Naive thymus-derived CD4-positive, alpha-beta T cell (primary cell): ENCODE data around the gene AFTPH. TPM values are rescaled to one million over a fixed set of nuclear protein-coding genes. Genes with fewer than 3 reads are reported as not detected.

Source experiments
- ATAC-seq: fragments of 150-1000 bp; cut with Tn5 transposase; 2 replicates; pipeline ENCODE4 v1.10.0; 2021; ENCODE audit warnings: mild to moderate bottlenecking, moderate library complexity
- CTCF ChIA-PET: fragments of 350-600 bp; sonication (Branson Sonifier 250); formaldehyde crosslinking; loops from one replicate; lab custom pipeline; 2021; ENCODE audit warnings: antibody characterized with exemption; lab: Charles Lee
- POLR2A ChIA-PET: fragments of 350-600 bp; sonication (Branson Sonifier 250); formaldehyde crosslinking; loops from one replicate; lab custom pipeline; 2021; ENCODE audit warnings: antibody characterized with exemption, inconsistent platforms; lab: Charles Lee
- DNase-seq, 9 donors: peaks; one replicate each; pipeline versions ENCODE4 v3.0.0 to v3.0.0-alpha.2; 2020 to 2022; ENCODE audit warnings: mixed read lengths in 1 of 9
- H3K27ac ChIP-seq: one replicate; pipeline ENCODE4 v1.7.0; 2013; ENCODE audit warnings: mild to moderate bottlenecking, low read depth, low read length, moderate library complexity
- H3K27me3 ChIP-seq, 2 donors: one replicate each; pipeline ENCODE4 v1.7.0; 2013; ENCODE audit warnings: low read length in 2 of 2, mild to moderate bottlenecking in 2 of 2, moderate library complexity in 2 of 2; ENCODE audit not compliant: control insufficient read depth in 2 of 2, insufficient read depth in 2 of 2
- H3K36me3 ChIP-seq, 3 experiments: 1 replicate in 2 of 3; 2 replicates in 1 of 3; pipeline ENCODE4 v1.7.0; 2013; ENCODE audit warnings: low read length in 3 of 3, mild to moderate bottlenecking in 3 of 3, moderate library complexity in 1 of 3; ENCODE audit not compliant: insufficient read depth in 3 of 3, control insufficient read depth in 2 of 3
- H3K4me1 ChIP-seq, 2 donors: one replicate each; pipeline ENCODE4 v1.7.0; 2013; ENCODE audit warnings: low read length in 2 of 2, mild to moderate bottlenecking in 2 of 2, moderate library complexity in 1 of 2; ENCODE audit not compliant: control insufficient read depth in 2 of 2, insufficient read depth in 2 of 2
- H3K4me3 ChIP-seq: 2 replicates; pipeline ENCODE4 v1.7.0; 2013; ENCODE audit warnings: mild to moderate bottlenecking, low read length
- H3K9me3 ChIP-seq, 3 experiments: 1 replicate in 2 of 3; 2 replicates in 1 of 3; pipeline ENCODE4 v1.7.0; 2013; ENCODE audit warnings: low read length in 3 of 3; ENCODE audit not compliant: control insufficient read depth in 2 of 3
- H3K27ac Mint-ChIP-seq, 9 donors: one replicate each; pipeline ENCODE4 v1.8.0; 2020 to 2022; ENCODE audit warnings: mixed read lengths in 9 of 9, mild to moderate bottlenecking in 8 of 9, moderate library complexity in 5 of 9, inconsistent platforms in 2 of 9
- H3K27me3 Mint-ChIP-seq, 5 donors: one replicate each; pipeline ENCODE4 v1.8.0; 2021 to 2022; ENCODE audit warnings: mixed read lengths in 5 of 5, mild to moderate bottlenecking in 1 of 5
- H3K36me3 Mint-ChIP-seq, 5 donors: one replicate each; pipeline ENCODE4 v1.8.0; 2020 to 2022; ENCODE audit warnings: mixed read lengths in 5 of 5, mild to moderate bottlenecking in 3 of 5, inconsistent platforms in 1 of 5
- H3K4me1 Mint-ChIP-seq, 7 donors: one replicate each; pipeline ENCODE4 v1.8.0; 2020 to 2022; ENCODE audit warnings: mixed read lengths in 7 of 7, mild to moderate bottlenecking in 3 of 7, inconsistent platforms in 1 of 7
- H3K4me3 Mint-ChIP-seq, 10 donors: one replicate each; pipeline ENCODE4 v1.8.0; 2020 to 2022; ENCODE audit warnings: mild to moderate bottlenecking in 10 of 10, mixed read lengths in 10 of 10, moderate library complexity in 6 of 10, inconsistent platforms in 2 of 10
- H3K9me3 Mint-ChIP-seq, 11 donors: one replicate each; pipeline ENCODE4 v1.8.0; 2020 to 2022; ENCODE audit warnings: mixed read lengths in 11 of 11, mild to moderate bottlenecking in 4 of 11, inconsistent platforms in 1 of 11, moderate library complexity in 1 of 11
- intact Hi-C, 2 donors: fragments of 100-400 bp; cut with micrococcal nuclease; formaldehyde crosslinking; loops; one replicate each; pipeline ENCODE4 v1.15.1; 2023
- polyA plus RNA-seq, 2 donors: library from polyadenylated mRNA; unstranded; fragments of 300-500 nt; fragmentation: Illumina TruSeq; gene quantifications; one replicate each; pipeline ENCODE4 v1.2.3, GENCODE V29; 2021
- total RNA-seq, 6 experiments: library from RNA in 5 of 6; stranded (reverse) in 5 of 6; gene quantifications; 1 replicate in 5 of 6; 2 replicates in 1 of 6; pipeline ENCODE4 v1.2.3 and lab custom pipeline; 2021 to 2026

The AFTPH gene
- total RNA-seq (10 to 100 TPM; 25.2 to 46.2 (median 37.0) TPM), polyA plus RNA-seq (10 to 100 TPM; 19.7 to 25.9 TPM), total RNA-seq (lab: John Stamatoyannopoulos, UW) (75.9 reads per million, percentile 79 among the genes with 10 or more reads in this experiment)

GRCh38 chr2:64523666-64524603 lies at the start of gene AFTPH:
Gene AFTPH, plus strand, starts transcription at chr2:64524328. Its CDS starts 27,147 bp downstream, at chr2:64551475.
- ChIA-PET CTCF (interaction anchor here (0.8 to 3.7 kb wide), 19 partner anchors 9 to 475 kb away, joined by 3 to 49 read pairs (median 6); partner anchors contain the start of gene SERTAD2), POLR2A (interaction anchor here (0.5 to 2.9 kb wide), 22 partner anchors 10 to 703 kb away, joined by 3 to 36 read pairs (median 3); partner anchors contain the start of genes ACTR2, RAB1A and SERTAD2)
- intact Hi-C loops, result loop anchor here (1.0 to 10.0 kb wide), 26 partner anchors 10 to 1819 kb away; partner anchors contain the start of genes ACTR2 (in 2 of the 2), CEP68 (in 2 of the 2), PELI1 (in 2 of the 2) and RAB1A (in 2 of the 2)
- peak; percentile 98 for ATAC-seq
- no peaks in the 10 kb centered on the region for H3K27me3 ChIP-seq
- H3K4me3 Mint-ChIP-seq, result peak within 1 kb of the TSS; percentile 94 to 100 (median 99)
- H3K9me3 ChIP-seq, result no peaks in the 10 kb centered on the region
- H3K4me3 ChIP-seq, result peak within 1 kb of the TSS; percentile 99
- H3K9me3 Mint-ChIP-seq, result peaks cover 0 to 2% (median 0%) of the 10 kb centered on the region in 11 donors
- peaks cover 0 to 8% (median 0%) of the 10 kb centered on the region in 3 experiments for H3K36me3 ChIP-seq
- DNase-seq, result peak; percentile 96 to 100 (median 99)
- peaks cover 0 to 12% (median 0%) of the 10 kb centered on the region in 5 donors for H3K36me3 Mint-ChIP-seq
- H3K27me3 Mint-ChIP-seq, result peaks cover 0 to 12% (median 0%) of the 10 kb centered on the region in 5 donors
- peaks cover 10 to 51% (median 43%) of the 10 kb centered on the region in 7 donors for H3K4me1 Mint-ChIP-seq
- peak within 1 kb of the TSS; percentile 85 for H3K27ac ChIP-seq
- H3K27ac Mint-ChIP-seq, result peak within 1 kb of the TSS; percentile 93 to 99 (median 99)
- H3K4me1 ChIP-seq, result peaks cover 22 to 25% of the 10 kb centered on the region in 2 donors

GRCh38 chr2:64474636-64475035 lies 49.5 kb upstream of the AFTPH start:
- no peak overlapping the region for H3K27ac ChIP-seq
- POLR2A ChIA-PET, result no interaction called here
- no peaks in the 10 kb centered on the region for H3K36me3 ChIP-seq
- H3K27ac Mint-ChIP-seq, result no peak overlapping the region
- ATAC-seq, result no peak
- no peaks in the 10 kb centered on the region for H3K9me3 ChIP-seq
- H3K36me3 Mint-ChIP-seq, result no peaks in the 10 kb centered on the region
- no peak for DNase-seq
- no peak overlapping the region for H3K4me3 ChIP-seq
- H3K4me3 Mint-ChIP-seq, result no peak overlapping the region
- H3K9me3 Mint-ChIP-seq, result no peaks in the 10 kb centered on the region
- no peaks in the 10 kb centered on the region for H3K4me1 ChIP-seq
- H3K27me3 Mint-ChIP-seq, result peaks cover 0 to 9% (median 0%) of the 10 kb centered on the region in 5 donors
- CTCF ChIA-PET, result interaction anchor here (1.9 kb wide), 1 partner anchor 13 kb away, joined by 5 read pairs; no protein-coding TSS in a partner anchor
- H3K27me3 ChIP-seq, result no peaks in the 10 kb centered on the region
- H3K4me1 Mint-ChIP-seq, result peaks cover 5 to 31% (median 9%) of the 10 kb centered on the region in 7 donors
- intact Hi-C loops, result no loop called here

DNA sequence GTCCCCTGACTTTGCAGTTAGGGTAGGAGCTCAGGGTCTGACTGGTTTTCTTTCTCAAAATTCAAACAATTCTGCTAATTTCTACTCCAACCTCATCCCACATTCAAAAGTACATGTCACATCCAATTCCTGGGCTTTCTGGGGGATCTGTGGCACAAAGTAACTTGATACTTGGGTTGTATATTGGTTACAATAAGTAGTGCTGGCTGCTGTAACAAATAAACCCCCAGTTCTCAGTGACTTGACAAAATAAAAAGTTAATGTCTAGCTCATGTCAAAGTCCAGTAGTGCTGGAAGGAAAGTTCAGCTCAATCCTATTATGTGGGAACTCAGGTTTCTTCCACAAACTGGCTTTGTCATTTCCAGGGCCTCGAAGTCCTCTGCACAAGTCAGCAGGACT lies 47.1 kb upstream of the AFTPH start:
- ChIA-PET POLR2A (interaction anchor here (0.6 kb wide), 1 partner anchor 8 kb away, joined by 3 read pairs; no protein-coding TSS in a partner anchor), CTCF (interaction anchor here (1.0 kb wide), 1 partner anchor 11 kb away, joined by 8 read pairs; no protein-coding TSS in a partner anchor)
- H3K4me1 ChIP-seq, result no peaks in the 10 kb centered on the region
- no peaks in the 10 kb centered on the region for H3K27me3 ChIP-seq
- no peaks in the 10 kb centered on the region for H3K9me3 Mint-ChIP-seq
- H3K9me3 ChIP-seq, result no peaks in the 10 kb centered on the region
- H3K27ac Mint-ChIP-seq, result no peak overlapping the region
- peaks cover 5 to 39% (median 9%) of the 10 kb centered on the region in 7 donors for H3K4me1 Mint-ChIP-seq
- no peak overlapping the region for H3K4me3 Mint-ChIP-seq
- no peaks in the 10 kb centered on the region for H3K36me3 Mint-ChIP-seq
- H3K27ac ChIP-seq, result no peak overlapping the region
- no peaks in the 10 kb centered on the region for H3K36me3 ChIP-seq
- DNase-seq (no peak), ATAC-seq (no peak)
- peaks cover 0 to 7% (median 0%) of the 10 kb centered on the region in 5 donors for H3K27me3 Mint-ChIP-seq
- H3K4me3 ChIP-seq, result no peak overlapping the region
- intact Hi-C loops, result no loop called here

DNA sequence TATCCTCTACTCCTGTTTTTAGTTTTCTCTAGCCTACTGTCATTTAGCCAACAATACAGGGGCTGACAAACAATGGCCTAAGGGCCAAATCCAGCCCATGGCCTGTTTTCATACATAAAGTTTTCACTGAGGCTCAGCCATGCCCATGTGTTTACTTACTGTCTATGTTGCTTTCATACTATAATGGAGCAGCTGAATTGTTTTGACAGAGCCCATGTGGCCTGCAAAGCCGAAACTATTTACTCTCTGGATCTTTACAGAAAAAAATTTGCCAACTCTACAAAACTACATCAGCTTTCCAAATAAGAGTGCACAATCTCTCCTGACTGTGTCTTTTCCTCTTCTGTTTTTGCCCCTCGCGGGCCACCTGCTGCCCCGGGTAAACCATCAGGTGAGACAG lies 46.1 kb upstream of the AFTPH start:
- H3K4me1 ChIP-seq, result no peaks in the 10 kb centered on the region
- DNase-seq (no peak), ATAC-seq (no peak)
- Mint-ChIP-seq H3K27ac (no peak overlapping the region), H3K9me3 (no peaks in the 10 kb centered on the region), H3K4me3 (no peak overlapping the region), H3K4me1 (peaks cover 5 to 42% (median 9%) of the 10 kb centered on the region in 7 donors), H3K36me3 (no peaks in the 10 kb centered on the region), H3K27me3 (peaks cover 0 to 6% (median 0%) of the 10 kb centered on the region in 5 donors)
- no peaks in the 10 kb centered on the region for H3K9me3 ChIP-seq
- ChIA-PET POLR2A (no interaction called here), CTCF (no interaction called here)
- no peak overlapping the region for H3K27ac ChIP-seq
- no peaks in the 10 kb centered on the region for H3K36me3 ChIP-seq
- intact Hi-C loops, result no loop called here
- H3K27me3 ChIP-seq, result no peaks in the 10 kb centered on the region
- no peak overlapping the region for H3K4me3 ChIP-seq

- no peak overlapping the region for H3K4me3 ChIP-seq
- ATAC-seq (no peak), DNase-seq (peak in 1 of 9 donors; percentile 25)
- Mint-ChIP-seq H3K4me3 (peak overlapping the region in 1 of 10 donors; percentile 38), H3K36me3 (no peaks in the 10 kb centered on the region), H3K27ac (no peak overlapping the region), H3K4me1 (peaks cover 5 to 42% (median 9%) of the 10 kb centered on the region in 7 donors), H3K9me3 (no peaks in the 10 kb centered on the region), H3K27me3 (peaks cover 0 to 9% (median 0%) of the 10 kb centered on the region in 5 donors)
- no peaks in the 10 kb centered on the region for H3K36me3 ChIP-seq
- no peaks in the 10 kb centered on the region for H3K4me1 ChIP-seq
- ChIA-PET POLR2A (no interaction called here), CTCF (interaction anchor here (0.7 to 1.0 kb wide), 2 partner anchors 9 to 148 kb away, joined by 3 to 5 read pairs; no protein-coding TSS in a partner anchor)
- intact Hi-C loops, result no loop called here
- H3K9me3 ChIP-seq, result no peaks in the 10 kb centered on the region
- no peak overlapping the region for H3K27ac ChIP-seq
- H3K27me3 ChIP-seq, result no peaks in the 10 kb centered on the region
Measured at GRCh38 chr2:64478502-64479230, 45.5 kb upstream of the AFTPH start.
